HepG2 (cell line): ENCODE data around the gene THOC6. TPM values are rescaled to one million over a fixed set of nuclear protein-coding genes. Genes with fewer than 3 reads are reported as not detected.

Experiments
- ATF7-NPFF ChIP-seq: sonication (generic); formaldehyde crosslinking; IDR thresholded peaks from 2 replicates; pipeline ENCODE4 v1.8.1; 2023; ENCODE audit warnings: mild to moderate bottlenecking, low read depth, missing genetic modification reagents, moderate library complexity
- CREM ChIP-seq, 2 experiments: sonication (generic) in 1 of 2; formaldehyde crosslinking in 1 of 2; IDR thresholded peaks; 2 replicates each; pipeline versions ENCODE4 v1.4.0 to v1.6.1; 2016 to 2020; ENCODE audit warnings: antibody characterized with exemption in 1 of 2, mild to moderate bottlenecking in 1 of 2, missing genetic modification reagents in 1 of 2
- DNMT3B ChIP-seq: conservative IDR thresholded peaks from 2 replicates; pipeline ENCODE4 v1.6.1; 2016; ENCODE audit warnings: missing biosample characterization, control low read depth
- EZH2 ChIP-seq: conservative IDR thresholded peaks from 2 replicates; pipeline ENCODE4 v1.6.1; 2012; ENCODE audit warnings: mild to moderate bottlenecking, low read depth, low read length, moderate library complexity
- GABPB1 ChIP-seq: IDR thresholded peaks from 2 replicates; pipeline ENCODE4 v1.6.1; 2016; ENCODE audit warnings: mild to moderate bottlenecking, missing genetic modification reagents, moderate library complexity, missing compliant biosample characterization
- GMEB2 ChIP-seq: IDR thresholded peaks from 2 replicates; pipeline ENCODE4 v1.6.1; 2016; ENCODE audit warnings: missing biosample characterization, missing genetic modification reagents, low read depth
- HNRNPUL1 ChIP-seq: fragments of 200-400 bp; formaldehyde crosslinking; IDR thresholded peaks from 2 replicates; pipeline ENCODE4 v1.6.1; 2017; ENCODE audit warnings: low read depth, mild to moderate bottlenecking, low read length, moderate library complexity
- HOXA7 ChIP-seq: sonication (generic); formaldehyde crosslinking; IDR thresholded peaks from 2 replicates; pipeline ENCODE4 v1.8.1; 2022; ENCODE audit warnings: mild to moderate bottlenecking, missing genetic modification reagents, moderate library complexity
- JUNB ChIP-seq: sonication (generic); formaldehyde crosslinking; IDR thresholded peaks from 2 replicates; pipeline ENCODE4 v1.8.0; 2022; ENCODE audit warnings: missing genetic modification reagents, mild to moderate bottlenecking, borderline replicate concordance
- MAZ ChIP-seq, 2 experiments: sonication (generic) in 1 of 2; formaldehyde crosslinking in 1 of 2; IDR thresholded peaks; 2 replicates each; pipeline versions ENCODE4 v1.5.0 to v1.6.1; 2012 to 2020; ENCODE audit warnings: low read depth in 2 of 2, mild to moderate bottlenecking in 2 of 2, borderline replicate concordance in 1 of 2, improper control_type of control experiment in 1 of 2, low read length in 1 of 2, missing genetic modification reagents in 1 of 2, moderate library complexity in 1 of 2
- MBNL3 ChIP-seq: fragments of 250-450 bp; sonication (Bioruptor Pico); conservative IDR thresholded peaks from 2 replicates; pipeline ENCODE4 v1.8.0; 2022; ENCODE audit warnings: mild to moderate bottlenecking, inconsistent platforms
- MIER2 ChIP-seq: IDR thresholded peaks from 2 replicates; pipeline ENCODE4 v1.6.1; 2016; ENCODE audit warnings: missing biosample characterization, missing genetic modification reagents
- MTF1 ChIP-seq: sonication (generic); formaldehyde crosslinking; IDR thresholded peaks from 2 replicates; pipeline ENCODE4 v1.5.0; 2020; ENCODE audit warnings: missing genetic modification reagents
- MXD1 ChIP-seq: sonication (generic); formaldehyde crosslinking; IDR thresholded peaks from 2 replicates; pipeline ENCODE4 v1.4.0; 2020; ENCODE audit warnings: mild to moderate bottlenecking, missing genetic modification reagents
- NR2F2 ChIP-seq: IDR thresholded peaks from 2 replicates; pipeline ENCODE4 v1.6.1; 2012; ENCODE audit warnings: low read depth, inconsistent platforms, borderline replicate concordance
- SALL1 ChIP-seq: sonication (generic); formaldehyde crosslinking; IDR thresholded peaks from 2 replicates; pipeline ENCODE4 v1.8.0; 2022; ENCODE audit warnings: mild to moderate bottlenecking, missing genetic modification reagents
- TARDBP ChIP-seq: sonication (generic); formaldehyde crosslinking; IDR thresholded peaks from 2 replicates; pipeline ENCODE4 v1.8.0; 2022; ENCODE audit warnings: mild to moderate bottlenecking, missing genetic modification reagents
- ZFP1 ChIP-seq: IDR thresholded peaks from 2 replicates; pipeline ENCODE4 v1.6.1; 2016
- ZFP36L2 ChIP-seq: sonication (generic); formaldehyde crosslinking; IDR thresholded peaks from 2 replicates; pipeline ENCODE4 v1.4.0; 2020; ENCODE audit warnings: missing genetic modification reagents
- ZFP41 ChIP-seq: sonication (generic); formaldehyde crosslinking; IDR thresholded peaks from 2 replicates; pipeline ENCODE4 v1.4.0; 2020; ENCODE audit warnings: mild to moderate bottlenecking, missing genetic modification reagents, borderline replicate concordance
- ZNF160 ChIP-seq: sonication (generic); formaldehyde crosslinking; IDR thresholded peaks from 2 replicates; pipeline ENCODE4 v1.8.0; 2022; ENCODE audit warnings: mild to moderate bottlenecking, inconsistent platforms, missing genetic modification reagents
- ZNF276 ChIP-seq: sonication (generic); formaldehyde crosslinking; IDR thresholded peaks from 2 replicates; pipeline ENCODE4 v1.4.0; 2020; ENCODE audit warnings: mild to moderate bottlenecking, low read depth, missing genetic modification reagents
- ZNF550 ChIP-seq: sonication (generic); formaldehyde crosslinking; IDR thresholded peaks from 2 replicates; pipeline ENCODE4 v1.4.0; 2020; ENCODE audit warnings: mild to moderate bottlenecking, missing genetic modification reagents, borderline replicate concordance
- ZNF772 ChIP-seq: sonication (generic); formaldehyde crosslinking; IDR thresholded peaks from 2 replicates; pipeline ENCODE4 v1.5.0; 2020; ENCODE audit warnings: mild to moderate bottlenecking, missing genetic modification reagents
- ZNF780A ChIP-seq: sonication (generic); formaldehyde crosslinking; IDR thresholded peaks from 2 replicates; pipeline ENCODE4 v1.8.0; 2022; ENCODE audit warnings: mild to moderate bottlenecking, missing genetic modification reagents, moderate library complexity
- ZNF883 ChIP-seq: sonication (generic); formaldehyde crosslinking; IDR thresholded peaks from 2 replicates; pipeline ENCODE4 v1.5.1; 2020; ENCODE audit warnings: mild to moderate bottlenecking, missing genetic modification reagents; ENCODE audit errors: not compliant biosample characterization
- polyA plus RNA-seq, 8 experiments: library from polyadenylated mRNA; depleted of rRNA in 3 of 8; stranded (reverse) in 7 of 8; unstranded in 1 of 8; fragments of >200 nt; fragmentation: Illumina TruSeq in 4 of 8; extraction: Trizol in 4 of 8; gene quantifications; 2 replicates each; pipeline versions ENCODE4 v1.2.1 to v1.2.3, GENCODE V29; 2011 to 2016; ENCODE audit warnings: low read depth in 4 of 8, missing spikeins in 1 of 8, mixed read lengths in 1 of 8; ENCODE audit not compliant: insufficient read depth in 1 of 8
- total RNA-seq, 5 experiments: library from RNA; depleted of rRNA; stranded (reverse); fragments of >200 nt; fragmentation: Illumina TruSeq; extraction: Trizol; gene quantifications; 2 replicates each; pipeline ENCODE4 v1.2.3, GENCODE V29; 2016; ENCODE audit warnings: low read depth in 1 of 5

THOC6 gene
- total and polyA plus RNA-seq, 2 of the 13 experiments (the other 11 are each of a cell fraction or from before 2014, with no cell fraction given): 32.1 to 37.0 TPM

- 0 out of 2 replicates have a peak, but pooled peaks have one; percentile 17 for TF ChIP-seq MTF1 (CRISPR knock-in tag)
- TF ChIP-seq MAZ (IDR thresholded peaks at IDR 0.05; ENCODE audit: borderline replicate concordance, low read depth, low read length): no peak
- TF ChIP-seq MAZ (CRISPR knock-in tag; IDR thresholded peaks at IDR 0.05; ENCODE audit: low read depth): 0 out of 2 replicates have a peak, but pooled peaks have one; percentile 61
- peak; percentile 84 for TF ChIP-seq ATF7-NPFF (CRISPR knock-in tag)
- no peak for TF ChIP-seq ZNF883
- TF ChIP-seq MIER2 (CRISPR knock-in tag): 0 out of 2 replicates have a peak, but pooled peaks have one; percentile 8
- no peak for TF ChIP-seq ZNF276 (CRISPR knock-in tag)
- no peak for TF ChIP-seq DNMT3B (CRISPR knock-in tag)
- TF ChIP-seq ZNF780A (CRISPR knock-in tag): no peak
- TF ChIP-seq HOXA7 (CRISPR knock-in tag): no peak
- no peak for TF ChIP-seq ZNF160
- TF ChIP-seq HNRNPUL1: no peak
- TF ChIP-seq ZNF772 (CRISPR knock-in tag): peak; percentile 28; the same call in 1 of the 2 replicates
- peak; percentile 41 for TF ChIP-seq MXD1
- TF ChIP-seq ZNF550 (CRISPR knock-in tag): no peak
- TF ChIP-seq ZFP36L2 (CRISPR knock-in tag): no peak
- TF ChIP-seq GMEB2 (CRISPR knock-in tag): peak; percentile 83
- no peak for TF ChIP-seq CREM (IDR thresholded peaks at IDR 0.05)
- no peak for TF ChIP-seq CREM (CRISPR knock-in tag; IDR thresholded peaks at IDR 0.05)
- no peak for TF ChIP-seq MBNL3 (CRISPR knock-in tag)
- TF ChIP-seq JUNB: no peak
- TF ChIP-seq EZH2: no peak
- TF ChIP-seq NR2F2: no peak
- peak; percentile 87 for TF ChIP-seq SALL1 (CRISPR knock-in tag)
- 0 out of 2 replicates have a peak, but pooled peaks have one; percentile 47 for TF ChIP-seq GABPB1
- no peak for TF ChIP-seq ZFP41 (CRISPR knock-in tag)
- TF ChIP-seq TARDBP (CRISPR knock-in tag): no peak
- no peak for TF ChIP-seq ZFP1 (CRISPR knock-in tag)
Observed at GRCh38 chr16:2980227-2981176, 43.3 kb upstream of the THOC6 start, which contains the start of gene PKMYT1 (continued).
